ENCODE measurements around the gene MBD5.

The MBD5 gene

DNA sequence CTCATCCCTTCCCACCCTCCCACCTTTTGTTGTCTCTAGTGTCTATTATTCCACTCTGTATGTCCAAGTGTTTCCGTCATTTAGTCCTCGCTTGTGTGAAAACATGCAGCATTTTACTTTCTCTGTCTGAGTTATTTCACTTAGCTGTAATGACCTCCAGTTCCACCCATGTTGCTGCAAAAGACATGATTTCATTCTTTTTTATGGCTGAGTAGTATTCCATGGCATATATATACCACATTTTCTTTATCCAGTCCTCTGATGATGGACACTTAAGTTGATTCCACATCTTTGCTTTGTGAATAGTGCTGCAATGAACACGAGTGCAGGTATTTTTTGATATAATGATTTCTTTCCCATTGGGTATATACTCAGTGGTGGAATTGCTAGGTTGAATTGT, 296.7 kb downstream of the MBD5 start:
- DNase-seq = no peak

DNA sequence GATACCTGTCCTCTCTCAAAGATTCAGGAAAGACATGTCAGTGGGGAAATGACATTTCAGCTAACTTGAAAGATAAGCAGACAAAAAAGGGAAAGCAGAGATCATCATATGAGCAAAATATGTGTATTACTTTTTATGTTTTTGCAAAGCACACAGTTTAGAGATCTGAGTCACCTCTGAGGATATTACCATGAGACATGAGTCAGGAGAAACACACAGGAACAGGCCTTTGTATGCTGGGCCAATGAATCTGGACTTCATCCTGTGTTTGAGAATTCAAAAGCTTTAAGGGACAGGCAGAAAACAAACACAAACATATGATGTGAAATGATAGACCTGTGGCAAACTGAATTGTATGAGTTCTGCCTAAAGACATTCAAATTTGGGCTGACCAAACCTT, 317.6 kb downstream of the MBD5 start:
- DNase-seq = no peak

DNA sequence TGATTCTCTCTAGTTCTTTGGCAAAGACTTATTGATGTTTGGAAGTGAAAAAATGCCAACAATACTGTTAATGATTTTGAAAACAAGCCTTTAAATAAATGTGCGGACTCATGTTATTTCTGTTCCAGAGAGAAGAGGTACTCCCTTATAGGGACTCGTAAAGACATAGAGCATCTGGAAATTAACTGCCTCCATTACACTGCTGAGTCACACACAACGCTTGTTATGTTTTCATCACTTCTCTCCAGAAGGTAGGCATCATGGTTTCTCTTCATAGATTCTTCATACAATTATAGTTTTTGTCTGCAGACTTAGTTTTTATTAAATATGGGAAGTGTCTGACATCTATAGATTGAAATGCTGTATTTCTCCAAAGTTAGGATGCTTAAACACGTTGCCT, 321.2 kb downstream of the MBD5 start:
- DNase-seq = no peak

DNA sequence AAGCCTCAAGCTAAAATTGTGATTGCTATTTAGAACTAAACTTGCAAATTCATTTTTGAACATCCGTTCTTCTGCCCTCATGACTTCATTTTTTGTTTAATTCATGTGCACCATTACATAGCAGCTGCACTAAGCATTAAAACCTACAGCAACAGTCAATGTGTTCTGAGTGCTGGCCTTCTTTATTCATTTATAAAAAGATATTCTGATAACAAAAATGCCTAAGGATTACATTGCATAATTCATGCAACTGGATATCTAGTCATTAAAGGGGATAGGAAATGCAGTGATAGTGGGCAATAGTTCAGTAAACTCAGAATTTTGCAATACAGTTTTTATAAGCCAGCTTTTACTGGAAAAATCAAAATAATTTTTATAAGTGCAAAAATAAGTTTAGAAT, 329.3 kb downstream of the MBD5 start:
- DNase-seq = no peak

DNA sequence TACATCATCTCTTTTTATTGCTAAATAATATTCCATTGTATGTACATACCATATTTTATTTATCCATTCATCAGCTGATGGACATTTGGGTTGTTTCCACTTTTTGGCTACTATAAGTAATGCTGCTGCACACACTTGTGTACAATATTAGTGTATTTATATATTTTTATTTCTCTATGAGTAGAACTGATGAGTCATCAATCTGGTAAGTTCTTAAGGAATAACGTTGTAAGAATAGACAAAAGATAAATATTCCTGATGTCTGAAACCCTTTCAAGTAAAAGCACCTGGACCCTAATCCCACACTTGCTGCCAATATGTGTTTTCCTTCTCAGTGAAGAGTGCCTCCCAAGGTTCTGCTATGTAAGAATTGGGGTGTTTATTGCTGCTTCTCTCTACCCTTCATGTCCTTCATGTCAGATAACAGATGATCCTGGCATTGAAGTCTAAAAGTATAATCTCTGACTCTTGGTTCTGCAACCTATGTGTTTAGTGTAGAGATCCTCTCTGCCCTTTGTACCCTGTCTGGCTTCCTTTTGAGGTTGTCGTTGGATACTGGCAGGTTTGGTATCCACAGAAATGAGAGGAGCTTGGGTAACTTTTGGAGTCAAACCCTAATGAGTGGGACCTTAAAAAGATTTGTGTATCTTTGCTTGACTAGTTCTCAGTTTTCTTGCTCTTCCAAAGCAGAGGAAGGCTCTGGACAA, 330.7 kb downstream of the MBD5 start:
- no peak for DNase-seq

DNA sequence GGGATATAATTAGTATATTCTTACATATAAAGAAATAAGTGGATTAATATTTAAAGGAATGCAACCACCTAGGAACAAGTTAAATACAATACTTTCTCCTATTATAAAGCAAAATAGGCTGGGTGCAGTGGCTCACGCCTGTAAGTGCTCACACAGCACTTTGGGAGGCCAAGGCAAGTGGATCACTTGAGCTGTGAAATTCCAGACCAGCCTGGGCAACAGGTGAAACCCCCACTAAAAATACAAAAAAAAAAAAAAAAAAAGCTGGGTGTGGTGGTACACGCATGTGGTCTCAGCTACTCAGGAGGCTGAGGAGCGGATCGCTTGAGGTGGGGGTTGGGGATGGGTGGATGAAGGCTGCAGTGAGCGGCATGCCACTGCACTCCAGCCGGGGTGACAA, 337.5 kb downstream of the MBD5 start:
- DNase-seq = no peak

DNA sequence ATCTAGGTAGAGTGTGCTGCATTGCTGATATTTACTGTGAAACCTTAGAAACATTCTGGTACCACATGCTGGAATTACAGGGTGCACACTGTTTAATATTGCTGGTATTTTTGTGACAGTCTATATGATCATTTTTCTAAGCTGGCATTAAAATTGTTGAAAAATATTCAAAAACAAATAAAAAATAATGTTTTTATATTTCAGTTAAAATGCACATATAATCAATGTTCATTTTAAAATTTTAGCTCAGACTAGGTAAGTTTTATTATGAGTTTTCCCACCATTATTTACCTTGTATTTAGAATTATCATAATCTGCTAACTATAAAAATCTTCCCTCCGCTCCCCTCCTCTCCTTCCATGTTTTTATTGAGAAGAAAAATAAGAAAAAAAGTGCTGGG, 339.8 kb downstream of the MBD5 start:
- no peak for DNase-seq

DNA sequence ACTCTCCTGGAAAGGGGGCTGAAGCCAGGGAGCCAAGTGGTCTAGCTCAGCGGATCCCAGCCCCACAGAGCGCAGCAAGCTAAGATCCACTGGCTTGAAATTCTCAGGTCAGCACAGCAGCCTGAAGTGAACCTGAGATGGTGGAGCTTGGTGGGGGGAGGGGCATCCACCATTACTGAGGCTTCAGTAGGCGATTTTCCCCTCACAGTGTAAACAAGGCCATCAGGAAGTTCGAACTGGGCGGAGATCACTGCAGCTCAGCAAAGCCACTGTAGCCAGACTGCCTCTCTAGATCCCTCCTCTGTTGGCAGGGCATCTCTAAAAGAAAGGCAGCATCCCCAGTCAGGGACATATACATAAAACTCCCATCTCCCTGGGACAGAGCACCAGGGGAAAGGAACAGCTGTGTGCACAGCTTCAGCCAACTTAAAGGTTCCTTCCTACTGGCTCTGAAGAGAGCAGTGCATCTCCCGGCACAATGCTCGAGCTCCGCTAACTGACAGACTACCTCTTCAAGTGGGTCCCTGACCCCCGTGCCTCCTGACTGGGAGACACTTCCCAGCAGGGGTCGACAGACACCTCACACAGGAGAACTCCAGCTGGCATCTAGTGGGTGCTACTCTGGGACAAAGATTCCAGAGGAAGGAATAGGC, 341.4 kb downstream of the MBD5 start:
- DNase-seq = no peak

DNA sequence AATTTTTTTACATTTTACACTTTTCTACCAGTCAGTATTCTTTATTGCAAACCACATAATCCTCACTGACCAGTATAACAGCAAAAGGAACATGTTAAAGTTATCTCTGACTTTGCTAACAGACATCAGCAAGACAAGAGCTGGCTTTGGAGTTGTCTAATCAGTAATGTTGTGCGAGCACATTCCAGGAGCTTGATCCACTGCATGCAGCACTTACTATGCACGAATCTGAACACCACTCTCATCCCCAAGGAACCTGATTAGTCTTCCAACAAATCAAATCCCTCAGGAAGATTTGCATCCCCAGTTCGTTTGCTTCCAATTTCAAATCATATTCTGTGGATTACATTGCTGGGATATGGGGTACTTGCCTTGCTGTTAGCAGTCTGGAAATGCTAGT, 354.3 kb downstream of the MBD5 start:
- DNase-seq = no peak

DNA sequence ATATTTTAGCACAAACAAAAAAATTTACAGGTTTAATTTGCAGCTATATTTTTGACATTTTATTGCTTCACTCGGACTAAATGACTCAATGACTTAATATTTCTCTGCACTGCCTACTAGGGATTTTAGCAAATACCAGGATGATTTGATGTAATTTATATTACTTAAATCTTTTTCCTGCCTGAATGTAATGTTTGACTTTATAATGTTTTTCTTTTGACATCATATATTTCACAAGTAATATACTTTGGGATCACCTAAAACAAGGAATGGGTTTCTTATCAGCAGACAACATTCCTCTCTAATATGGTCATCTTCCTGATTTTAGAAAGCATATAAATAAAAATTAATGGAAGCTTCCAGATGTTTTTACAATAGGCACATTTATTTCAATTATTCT, 370.4 kb downstream of the MBD5 start:
- no peak for DNase-seq

DNA sequence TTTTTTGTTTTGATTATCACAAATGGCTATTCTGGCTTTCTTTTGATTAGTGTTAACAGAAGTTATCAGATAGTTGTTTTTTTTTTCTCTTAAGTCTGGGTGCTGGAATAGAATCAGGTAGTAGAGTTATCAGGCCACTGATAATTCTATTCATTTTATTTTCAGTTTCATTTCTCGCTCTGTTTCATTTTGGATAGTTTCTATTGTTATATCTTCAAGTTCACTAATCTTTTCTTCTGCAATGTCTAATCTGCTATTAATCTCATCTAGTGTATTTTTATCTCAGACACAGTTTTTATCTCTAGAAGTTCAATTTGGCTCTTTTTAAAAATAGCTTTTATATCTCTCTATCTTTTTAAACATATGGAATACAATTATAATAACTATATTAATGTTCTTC, 381.9 kb downstream of the MBD5 start:
- no peak for DNase-seq

DNA sequence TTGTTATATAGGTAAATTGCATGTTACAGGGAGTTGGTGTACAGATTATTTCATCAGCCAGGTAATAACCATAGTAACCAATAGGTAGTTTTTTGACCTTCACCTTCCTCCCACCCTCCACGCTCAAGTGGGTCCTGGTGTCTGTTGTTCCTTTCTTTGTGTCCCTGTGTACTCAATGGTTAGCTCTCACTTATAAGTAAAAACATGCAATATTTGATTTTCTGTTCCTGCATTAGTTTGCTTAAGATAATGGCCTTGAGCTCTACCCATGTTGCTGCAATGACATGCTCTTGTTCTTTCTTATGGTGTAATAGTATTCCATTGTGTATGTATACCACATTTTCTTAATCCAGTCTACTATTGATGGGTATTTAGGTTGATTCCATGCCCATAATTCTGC, 390.0 kb downstream of the MBD5 start:
- DNase-seq = no peak

DNA sequence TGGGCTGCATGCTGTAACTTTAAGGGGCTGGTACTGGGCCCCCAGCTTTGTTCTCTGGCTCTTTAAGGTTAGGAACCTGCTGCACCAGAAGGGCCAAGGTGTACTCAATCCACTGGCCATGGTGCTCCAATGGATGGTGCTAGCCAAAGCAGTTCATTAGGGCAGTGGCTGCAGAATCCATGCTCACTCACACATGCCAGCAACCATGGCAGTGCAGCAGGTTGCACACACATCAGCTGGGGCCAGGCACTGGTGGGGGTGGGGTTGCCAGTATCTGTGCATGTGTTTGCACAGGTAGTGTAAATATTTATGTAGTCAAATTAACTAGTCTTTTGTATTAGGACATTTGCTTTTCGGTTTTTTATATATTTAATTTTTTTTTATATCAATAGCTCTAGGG, 395.4 kb downstream of the MBD5 start:
- no peak for DNase-seq

DNA sequence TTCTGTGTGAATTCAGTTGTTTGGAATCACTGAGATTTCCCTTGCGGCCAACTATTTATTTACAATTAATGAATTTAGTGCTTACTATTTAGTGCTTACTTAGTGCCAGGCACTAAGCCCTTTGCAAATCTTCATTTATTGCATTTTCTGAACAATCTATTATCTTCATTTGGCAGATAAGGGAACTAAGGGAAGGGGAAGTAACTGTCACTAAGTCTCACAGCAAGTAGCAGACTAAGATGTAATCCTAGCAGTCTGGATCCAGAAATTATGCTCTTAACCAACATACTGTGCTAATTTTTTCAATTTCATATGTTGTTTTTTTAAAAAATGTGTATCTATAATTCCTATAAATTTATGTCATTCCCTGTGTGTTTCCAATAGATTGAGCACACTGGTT, 409.2 kb downstream of the MBD5 start:
- DNase-seq = no peak

DNA sequence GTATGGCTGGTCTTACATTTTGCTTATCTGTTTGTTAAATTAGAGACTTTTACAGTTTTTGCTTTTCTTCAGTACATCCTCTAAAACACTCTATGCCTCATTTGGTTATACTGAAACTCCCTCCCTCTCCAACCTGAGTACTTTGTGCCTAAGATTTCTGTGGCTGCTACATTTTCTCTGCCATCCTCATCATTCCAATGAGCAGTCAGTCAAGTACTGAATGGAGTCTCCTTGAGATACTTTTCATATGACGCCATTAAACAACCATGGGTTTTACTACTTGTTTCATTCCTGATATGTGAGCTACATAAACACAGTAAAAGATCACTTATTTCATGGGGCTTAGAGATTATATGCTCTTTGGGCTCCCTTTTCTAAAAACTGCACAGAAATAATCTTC, 427.0 kb downstream of the MBD5 start:
- DNase-seq = no peak

DNA sequence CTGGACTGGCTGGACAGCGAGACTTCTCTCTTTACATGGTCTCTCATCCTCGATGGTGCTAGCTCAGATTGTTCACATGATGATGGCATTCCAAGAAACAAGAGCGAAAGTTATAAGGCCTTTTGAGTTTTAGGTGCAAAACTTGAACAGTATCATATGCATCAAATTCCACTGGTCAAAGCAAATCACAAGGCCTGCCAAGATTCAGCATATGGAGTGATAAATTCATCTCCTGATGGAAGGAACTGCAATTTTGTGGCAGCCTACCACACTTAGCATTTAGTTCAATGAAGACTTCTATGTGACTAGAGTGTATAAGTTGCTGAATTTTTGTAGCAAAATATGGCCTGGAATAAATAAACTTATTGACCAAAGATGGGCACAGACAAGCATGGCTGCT, 429.6 kb downstream of the MBD5 start:
- no peak for DNase-seq

DNA sequence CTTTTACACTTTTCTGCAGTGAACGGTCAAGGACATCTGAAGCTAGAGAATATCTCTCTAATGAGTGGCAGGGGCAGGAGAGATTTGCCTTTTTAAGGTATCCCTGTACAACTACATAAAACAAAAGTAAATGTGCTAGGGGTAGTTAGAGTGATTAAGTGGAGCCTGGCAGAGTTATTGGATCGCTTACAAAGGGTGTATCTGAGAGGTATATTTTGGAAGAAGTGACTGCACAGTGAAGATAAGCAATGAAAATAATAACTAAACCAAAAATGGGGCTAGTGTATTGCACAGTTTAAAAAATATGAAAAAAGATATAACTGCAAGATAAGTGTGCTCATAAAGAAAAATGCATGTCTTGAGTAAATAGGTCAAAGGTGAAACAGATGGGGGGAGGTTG, 430.2 kb downstream of the MBD5 start:
- DNase-seq = no peak

DNA sequence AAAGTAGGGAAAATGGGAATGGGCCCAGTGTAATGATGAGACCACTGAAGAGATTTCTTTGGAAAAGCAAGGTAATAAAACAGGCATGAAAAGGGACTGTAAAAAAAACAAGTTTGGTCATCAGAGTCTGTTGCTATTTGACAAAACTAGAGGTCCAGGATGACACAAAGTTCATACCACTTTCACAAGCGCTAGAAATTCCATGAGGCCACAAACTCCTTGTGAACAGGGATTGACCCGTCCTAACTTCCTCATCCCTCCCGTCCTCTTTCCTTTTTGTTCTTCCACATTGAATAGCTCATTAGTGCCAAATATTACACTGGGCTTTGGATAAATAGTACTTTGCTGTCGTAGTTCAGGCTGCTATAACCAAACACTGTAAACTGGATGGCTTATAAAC, 434.9 kb downstream of the MBD5 start:
- DNase-seq = no peak

DNA sequence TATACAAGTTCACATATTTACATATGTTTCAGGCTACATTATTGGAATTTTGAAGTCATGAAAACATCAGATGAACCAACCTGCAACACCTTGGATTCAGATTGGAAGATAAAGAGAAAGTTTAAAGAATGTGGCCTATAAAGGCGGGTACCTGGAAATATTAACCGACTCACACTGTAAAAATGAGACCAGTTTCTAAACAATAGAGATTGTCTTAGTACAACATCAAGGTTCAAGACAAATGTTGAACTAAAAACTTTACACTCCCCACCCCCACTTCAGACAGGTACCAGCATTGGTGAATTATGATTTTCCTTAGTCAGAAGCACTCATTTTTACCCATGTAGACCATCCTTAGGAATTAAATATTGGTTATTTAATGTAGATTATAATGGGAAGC, 437.3 kb downstream of the MBD5 start:
- DNase-seq = no peak

DNA sequence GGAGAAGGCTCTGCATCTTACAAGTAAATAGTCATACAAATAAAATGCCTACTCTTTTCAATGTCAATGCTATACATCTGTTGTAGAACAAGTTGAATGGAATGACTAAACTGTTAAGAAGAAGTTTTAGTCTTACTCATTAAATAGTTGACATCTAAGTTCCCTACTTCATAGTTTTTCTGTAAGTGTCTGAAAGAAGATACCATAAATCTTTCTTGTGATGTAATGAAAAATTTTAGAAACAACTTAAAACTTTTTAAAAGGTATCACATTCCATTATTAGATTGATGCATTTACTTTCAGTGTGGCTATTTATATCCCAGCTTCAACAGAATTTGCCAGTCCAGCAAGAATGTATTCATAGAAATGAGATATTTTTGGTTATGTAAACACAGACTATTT, 438.5 kb downstream of the MBD5 start:
- no peak for DNase-seq

DNA sequence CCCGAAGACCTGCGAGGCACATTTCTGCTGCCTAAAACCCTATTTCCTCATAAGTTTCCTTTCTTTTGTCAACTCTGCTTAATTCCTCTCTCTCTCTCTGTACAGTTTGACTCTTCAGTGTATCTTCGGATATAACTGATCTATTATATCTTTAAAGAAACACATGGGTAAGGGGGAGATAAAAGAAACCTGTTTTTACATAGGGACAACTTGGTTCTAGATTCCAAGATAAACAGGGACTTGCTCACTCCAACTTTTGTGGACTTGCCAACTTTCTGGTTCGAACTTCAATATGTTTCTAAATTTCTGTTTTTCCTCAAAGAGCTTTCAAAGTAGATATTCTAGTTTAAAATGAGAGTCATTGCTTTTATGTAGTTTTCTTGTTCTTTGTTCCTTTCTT, 441.0 kb downstream of the MBD5 start:
- DNase-seq = no peak

DNA sequence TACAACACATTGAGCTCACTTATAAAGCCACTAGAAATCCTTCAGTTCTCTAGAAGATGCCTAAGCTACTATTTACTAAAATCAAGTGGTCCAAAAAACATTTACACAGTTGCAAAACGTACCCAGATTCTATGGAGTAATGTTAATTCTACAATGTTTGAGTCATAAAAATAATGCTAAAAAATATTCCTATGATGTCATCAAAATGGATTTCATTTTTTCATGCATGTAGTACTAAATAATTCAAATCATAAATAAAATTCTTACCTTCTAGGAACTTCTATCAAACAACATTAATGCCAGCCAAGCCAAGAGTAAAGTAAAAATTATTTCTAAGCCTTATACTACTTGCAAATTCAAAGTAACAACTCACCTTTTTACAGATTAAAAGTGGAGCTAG, 454.7 kb downstream of the MBD5 start:
- no peak for DNase-seq

DNA sequence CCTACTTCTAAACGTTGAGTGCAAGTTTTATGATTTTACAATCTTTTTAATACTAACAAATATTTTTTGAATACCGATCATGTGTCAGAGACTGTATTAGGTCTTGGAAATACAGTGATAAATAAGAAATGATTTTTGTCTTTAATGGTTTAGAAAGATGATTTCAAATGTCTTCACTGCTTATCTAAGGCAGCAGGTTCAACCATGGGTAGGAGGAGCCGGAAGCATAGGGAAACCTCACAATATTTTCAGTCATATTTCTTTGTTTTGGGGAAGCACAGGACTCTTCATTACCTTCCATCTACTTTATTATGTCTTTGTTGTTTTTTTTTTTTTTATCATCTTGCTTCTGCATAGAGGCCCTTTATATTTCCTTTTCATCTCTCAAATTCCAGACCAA, 458.5 kb downstream of the MBD5 start:
- DNase-seq = no peak

DNA sequence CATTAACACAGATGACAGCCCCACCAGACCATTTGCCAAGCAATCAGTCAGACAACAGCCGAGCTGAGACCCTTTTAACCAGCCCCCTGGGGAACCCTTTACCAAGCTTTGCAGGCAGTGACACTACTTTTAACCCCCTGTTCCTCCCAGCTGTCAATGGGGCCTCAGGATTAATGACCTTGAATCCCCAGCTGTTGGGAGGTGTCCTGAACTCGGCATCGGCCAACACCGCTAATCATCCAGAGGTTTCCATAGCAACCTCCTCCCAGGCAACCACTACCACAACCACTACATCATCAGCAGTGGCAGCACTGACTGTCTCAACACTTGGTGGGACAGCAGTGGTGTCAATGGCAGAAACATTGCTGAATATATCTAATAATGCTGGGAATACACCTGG, 462.8 kb downstream of the MBD5 start:
- no peak for DNase-seq

DNA sequence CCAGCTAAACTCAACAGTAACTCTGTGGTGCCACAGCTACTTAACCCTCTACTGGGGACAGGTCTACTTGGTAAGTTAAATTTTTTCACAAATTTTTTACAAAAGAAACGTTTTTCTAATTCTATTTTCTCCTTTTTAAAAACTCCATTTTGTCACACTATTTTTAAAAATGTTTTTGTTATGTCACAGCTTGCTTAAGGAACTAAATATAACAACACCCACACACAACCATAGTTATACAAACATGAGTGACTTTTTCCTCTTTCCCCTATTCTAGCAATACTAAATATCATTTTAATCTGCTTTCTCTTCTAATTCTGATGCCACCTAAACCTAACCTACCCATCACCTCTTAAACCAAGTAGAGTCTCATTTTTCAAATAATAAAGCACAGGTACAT, 463.2 kb downstream of the MBD5 start:
- DNase-seq = no peak
